Inflammatory macrophage (primary cell): ENCODE data around the gene ADD1.
"Not testable (repeated sequence)": the region's sequence is repeated elsewhere in the genome, so short reads cannot be mapped to it uniquely, and the experiment has no call there.

Experiments used
- DNase-seq, 2 donors: peaks; one replicate each; pipeline ENCODE4 v3.0.0-alpha.2; 2020 to 2022

Gene ADD1

GRCh38 chr4:2948895-2949781 is 105.5 kb downstream of the ADD1 start:
- peak; percentile 36 to 56 for DNase-seq

GRCh38 chr4:2949782-2950125 is 106.1 kb downstream of the ADD1 start:
- DNase-seq, result no peak

- DNase-seq, result no peak
These were observed 106.8 kb downstream of the ADD1 start for GRCh38 chr4:2950221-2950989.

GRCh38 chr4:2953496-2953895 is 109.9 kb downstream of the ADD1 start:
- no peak for DNase-seq

GRCh38 chr4:2954358-2955185 is 110.9 kb downstream of the ADD1 start:
- DNase-seq, result no peak

GRCh38 chr4:2955186-2956044 is 111.8 kb downstream of the ADD1 start:
- DNase-seq, result not testable (repeated sequence)

- DNase-seq, result no peak
These were observed 114.8 kb downstream of the ADD1 start for GRCh38 chr4:2958446-2958845.

GRCh38 chr4:2960450-2960849 is 116.8 kb downstream of the ADD1 start:
- not testable (repeated sequence) for DNase-seq

GRCh38 chr4:2961421-2961810 is 117.8 kb downstream of the ADD1 start:
- DNase-seq, result no peak

GRCh38 chr4:2961811-2962441 is 118.3 kb downstream of the ADD1 start:
- no peak for DNase-seq

- DNase-seq, result peak; percentile 20 to 47
These were observed 119.0 kb downstream of the ADD1 start for GRCh38 chr4:2962614-2963174.

- DNase-seq, result peak; percentile 98 to 99
These were observed 119.7 kb downstream of the ADD1 start, which contains the start of the genes GRK4 and NOP14 for GRCh38 chr4:2963175-2963965. GRK4 (plus strand) TSS chr4:2963571; CDS start chr4:2964071, 500 bp downstream. NOP14 (minus strand) TSS chr4:2963406; CDS start chr4:2963319, 87 bp downstream.

- DNase-seq, result peak; percentile 46 to 76
These were observed 120.4 kb downstream of the ADD1 start for GRCh38 chr4:2963966-2964471.

- DNase-seq, result no peak
These were observed 121.1 kb downstream of the ADD1 start for GRCh38 chr4:2964706-2965258.

- no peak for DNase-seq
These were observed 121.6 kb downstream of the ADD1 start for GRCh38 chr4:2965262-2965661.

GRCh38 chr4:2968381-2968780 is 124.7 kb downstream of the ADD1 start:
- no peak for DNase-seq

GRCh38 chr4:2971275-2971674 is 127.6 kb downstream of the ADD1 start:
- no peak for DNase-seq

GRCh38 chr4:2977211-2978088 is 133.8 kb downstream of the ADD1 start:
- peak; percentile 59 to 89 for DNase-seq
